Pancreas (tissue), 10 donors: ENCODE measurements around the gene DENND5B. TPM values are rescaled to one million over a fixed set of nuclear protein-coding genes. Genes with fewer than 3 reads are reported as not detected.

Experiments
- ATAC-seq, 4 donors: fragments of 200-7000 bp; cut with Tn5 transposase; one replicate each; pipeline versions ENCODE4 v1.8.0 to v1.9.1; 2020; ENCODE audit warnings: mild to moderate bottlenecking in 4 of 4, moderate library complexity in 4 of 4
- DNase-seq, 6 donors: peaks; one replicate each; pipeline ENCODE4 v3.0.0-alpha.2; 2020
- FAIRE-seq: peaks from 2 replicates; lab custom pipeline; 2012; peaks lifted over from hg19 to GRCh38; lab: Jason Lieb, UNC
- H3K27ac ChIP-seq, 4 donors: fragments of 200-600 bp; sonication (generic); 1 replicate in 3 of 4; 2 replicates in 1 of 4; pipeline versions ENCODE4 v1.5.0 to v1.8.0; 2020
- H3K27me3 ChIP-seq, 4 donors: fragments of 200-600 bp; one replicate each; pipeline ENCODE4 v1.8.0; 2021
- H3K36me3 ChIP-seq, 3 donors: fragments of 200-600 bp; sonication (generic) in 1 of 3; one replicate each; pipeline versions ENCODE4 v1.5.0 to v1.8.0; 2020 to 2021
- H3K4me1 ChIP-seq, 3 donors: fragments of 200-600 bp; one replicate each; pipeline ENCODE4 v1.8.0; 2021
- H3K4me3 ChIP-seq, 4 donors: fragments of 200-600 bp; sonication (generic) in 2 of 4; one replicate each; pipeline versions ENCODE4 v1.5.0 to v1.8.0; 2020 to 2021
- H3K9me3 ChIP-seq, 4 donors: fragments of 200-600 bp; one replicate each; pipeline ENCODE4 v1.8.0; 2021
- WGBS, 2 donors: extraction: QIAGEN DNeasy Blood & Tissue Kit; methylation state at CpG; one replicate each; pipeline ENCODE4 v1.1.7; 2013; 5-methylcytosine and 5-hydroxymethylcytosine counted together
- intact Hi-C, 3 donors: fragments of 100-400 bp; cut with DNase I; formaldehyde crosslinking; loops; one replicate each; pipeline versions ENCODE4 v1.11.1 to v1.14.2; 2022
- polyA plus RNA-seq, 2 donors: library from polyadenylated mRNA; stranded (reverse); fragments of 200-250 nt; gene quantifications; one replicate each; pipeline ENCODE4 v1.2.3, GENCODE V29; 2013
- total RNA-seq, 6 donors: library from RNA; stranded (reverse); fragmentation: NEBNext Ultra II Directional in 4 of 6; extraction: Animal tissue kit (Norgen Biotek cat#: 25700) in 4 of 6; gene quantifications; one replicate each; pipeline versions ENCODE4 v1.2.1 to v1.2.4, GENCODE V29; 2021 to 2023
- TF ChIP-seq, protein P1 (sequence below), 4 donors: fragments of 200-600 bp; sonication (generic) in 3 of 4; IDR thresholded peaks; one replicate each; pipeline versions ENCODE4 v1.5.0 to v1.8.0; 2021; ENCODE audit warnings: antibody characterized with exemption in 4 of 4
- donor health status: healthy with polysubstance abuse.
- donor health status: DM: no; HTN: no; CAD: no; lungs with moderate emphysema.
- donor health status: DM: no; HTN: no; CAD: no.
- donor health status: control.
- donor health status: control.
- donor health status: Bipolar disorder and iron deficiency.
- donor health status: DM: yes; HTN: yes; CAD: no.
- donor health status: DM: no; HTN: no; CAD: no.
- donor health status: DM: no; HTN: no; CAD: no.
- donor health status: DM: yes; HTN: yes; CAD: no.

DENND5B gene
- total and polyA plus RNA-seq, 8 donors, result 2.4 to 11.3 (median 6.9) TPM

DNA sequence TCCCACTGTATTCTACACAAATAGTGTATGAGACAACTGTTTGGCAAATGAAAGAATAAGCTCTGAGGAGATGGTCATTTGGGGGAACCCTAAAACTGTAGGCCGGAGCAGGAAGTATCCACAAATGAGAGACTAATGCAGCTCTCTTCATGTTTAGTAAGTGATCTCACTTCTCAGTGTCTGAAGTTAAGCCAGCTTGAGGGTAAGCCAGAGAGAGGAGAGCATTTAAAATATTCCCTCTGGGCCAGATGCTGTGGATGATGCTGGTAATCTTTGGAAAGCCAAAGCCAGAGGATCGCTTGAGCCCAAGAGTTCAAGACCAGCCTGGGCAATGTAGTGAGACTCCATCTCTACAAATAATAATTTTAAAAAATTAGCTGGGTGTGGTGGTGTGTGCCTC, 134.4 kb downstream of the DENND5B start:
- H3K4me1 ChIP-seq, result no peaks in the 10 kb centered on the region
- no peaks in the 10 kb centered on the region for H3K9me3 ChIP-seq
- ATAC-seq (no peak), FAIRE-seq (no peak), DNase-seq (no peak)
- TF ChIP-seq, protein P1, sequence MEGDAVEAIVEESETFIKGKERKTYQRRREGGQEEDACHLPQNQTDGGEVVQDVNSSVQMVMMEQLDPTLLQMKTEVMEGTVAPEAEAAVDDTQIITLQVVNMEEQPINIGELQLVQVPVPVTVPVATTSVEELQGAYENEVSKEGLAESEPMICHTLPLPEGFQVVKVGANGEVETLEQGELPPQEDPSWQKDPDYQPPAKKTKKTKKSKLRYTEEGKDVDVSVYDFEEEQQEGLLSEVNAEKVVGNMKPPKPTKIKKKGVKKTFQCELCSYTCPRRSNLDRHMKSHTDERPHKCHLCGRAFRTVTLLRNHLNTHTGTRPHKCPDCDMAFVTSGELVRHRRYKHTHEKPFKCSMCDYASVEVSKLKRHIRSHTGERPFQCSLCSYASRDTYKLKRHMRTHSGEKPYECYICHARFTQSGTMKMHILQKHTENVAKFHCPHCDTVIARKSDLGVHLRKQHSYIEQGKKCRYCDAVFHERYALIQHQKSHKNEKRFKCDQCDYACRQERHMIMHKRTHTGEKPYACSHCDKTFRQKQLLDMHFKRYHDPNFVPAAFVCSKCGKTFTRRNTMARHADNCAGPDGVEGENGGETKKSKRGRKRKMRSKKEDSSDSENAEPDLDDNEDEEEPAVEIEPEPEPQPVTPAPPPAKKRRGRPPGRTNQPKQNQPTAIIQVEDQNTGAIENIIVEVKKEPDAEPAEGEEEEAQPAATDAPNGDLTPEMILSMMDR (IDR thresholded peaks at IDR 0.05), result no peak
- no peaks in the 10 kb centered on the region for H3K27me3 ChIP-seq
- 96 to 97% methylated on average over 2 of the region's 2 CpGs for WGBS, 2 donors
- no peaks in the 10 kb centered on the region for H3K36me3 ChIP-seq
- H3K4me3 ChIP-seq, result no peak overlapping the region
- H3K27ac ChIP-seq, result no peak overlapping the region
- intact Hi-C loops, result no loop called here

DNA sequence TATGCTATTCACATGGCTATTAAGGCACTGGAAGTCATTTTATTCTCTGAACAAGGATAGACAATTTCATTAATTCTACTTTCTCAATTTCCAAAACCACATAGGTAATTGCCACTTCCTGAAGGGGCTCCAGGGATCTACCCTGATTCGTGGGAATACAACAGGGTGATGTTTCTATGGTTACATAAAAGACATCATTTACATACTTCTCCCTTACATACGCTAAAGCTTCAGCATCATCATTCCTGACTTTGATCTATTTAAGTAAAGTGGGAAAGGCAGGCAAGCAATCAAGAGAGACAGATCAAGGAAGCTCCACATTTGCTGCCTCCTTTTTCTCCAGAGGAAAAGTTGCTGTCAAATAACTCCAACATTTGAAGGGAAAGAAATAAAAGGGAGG, 146.2 kb downstream of the DENND5B start:
- H3K4me1 ChIP-seq, result no peaks in the 10 kb centered on the region
- DNase-seq, result no peak
- H3K9me3 ChIP-seq, result no peaks in the 10 kb centered on the region
- ATAC-seq, result no peak
- no peaks in the 10 kb centered on the region for H3K27me3 ChIP-seq
- no peak overlapping the region for H3K4me3 ChIP-seq
- H3K36me3 ChIP-seq, result no peaks in the 10 kb centered on the region
- TF ChIP-seq, protein P1 (IDR thresholded peaks at IDR 0.05), result no peak
- H3K27ac ChIP-seq, result no peak overlapping the region
- FAIRE-seq, result no peak
- 74 to 77% methylated on average over 2 of the region's 2 CpGs for WGBS, 2 donors
- intact Hi-C loops, result no loop called here

DNA sequence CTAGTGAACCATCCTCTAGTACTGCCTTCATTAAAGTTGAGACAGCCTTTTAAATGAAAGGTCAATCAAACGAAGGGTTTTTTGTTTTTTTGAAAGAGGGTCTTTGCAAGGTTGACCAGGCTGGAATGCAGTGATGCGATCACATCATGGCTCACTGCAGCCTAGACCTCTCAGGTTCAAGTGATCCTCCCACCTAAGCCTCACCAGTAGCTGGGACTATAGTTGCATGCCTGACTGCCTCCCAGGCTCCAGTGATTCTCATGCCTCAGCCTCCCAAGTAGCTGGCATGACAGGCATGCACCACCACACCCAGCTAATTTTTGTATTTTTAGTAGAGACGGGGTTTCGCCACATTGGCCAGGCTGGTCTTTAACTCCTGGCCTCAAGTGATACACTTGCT, 150.3 kb downstream of the DENND5B start:
- ATAC-seq (no peak), DNase-seq (no peak), FAIRE-seq (no peak)
- H3K9me3 ChIP-seq, result no peaks in the 10 kb centered on the region
- no peak overlapping the region for H3K4me3 ChIP-seq
- no peaks in the 10 kb centered on the region for H3K36me3 ChIP-seq
- H3K27ac ChIP-seq, result no peak overlapping the region
- TF ChIP-seq, protein P1 (IDR thresholded peaks at IDR 0.05), result no peak
- H3K4me1 ChIP-seq, result no peaks in the 10 kb centered on the region
- WGBS, 2 donors, result 90 to 95% methylated on average over 4 of the region's 4 CpGs
- intact Hi-C loops, result no loop called here
- no peaks in the 10 kb centered on the region for H3K27me3 ChIP-seq

DNA sequence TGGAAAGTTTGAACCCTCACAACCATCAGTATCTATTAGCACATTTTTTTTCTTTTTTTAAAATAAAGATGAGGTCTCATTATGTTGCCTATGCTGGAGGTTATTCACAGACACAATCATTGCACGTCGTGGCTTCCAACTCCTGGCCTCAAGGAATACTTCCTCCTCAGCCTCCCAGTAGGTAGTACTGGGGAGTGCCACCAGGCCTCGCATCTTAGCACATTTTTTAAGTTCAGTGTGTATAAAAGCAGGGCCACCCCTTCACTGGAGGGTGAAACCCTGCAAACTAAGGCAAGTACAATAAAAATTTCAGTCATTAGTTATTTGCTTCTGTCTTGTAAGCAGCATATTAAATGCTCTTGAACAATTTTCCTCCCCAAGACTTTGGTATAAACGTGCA, 150.8 kb downstream of the DENND5B start:
- Histone ChIP-seq H3K27ac (no peak overlapping the region), H3K4me1 (no peaks in the 10 kb centered on the region), H3K36me3 (no peaks in the 10 kb centered on the region), H3K9me3 (no peaks in the 10 kb centered on the region), H3K4me3 (no peak overlapping the region), H3K27me3 (no peaks in the 10 kb centered on the region)
- DNase-seq, result no peak
- intact Hi-C loops, result no loop called here
- WGBS, 2 donors, result 79 to 95% methylated on average over 4 of the region's 4 CpGs
- TF ChIP-seq, protein P1 (IDR thresholded peaks at IDR 0.05), result no peak
- ATAC-seq, result no peak
- FAIRE-seq, result no peak

DNA sequence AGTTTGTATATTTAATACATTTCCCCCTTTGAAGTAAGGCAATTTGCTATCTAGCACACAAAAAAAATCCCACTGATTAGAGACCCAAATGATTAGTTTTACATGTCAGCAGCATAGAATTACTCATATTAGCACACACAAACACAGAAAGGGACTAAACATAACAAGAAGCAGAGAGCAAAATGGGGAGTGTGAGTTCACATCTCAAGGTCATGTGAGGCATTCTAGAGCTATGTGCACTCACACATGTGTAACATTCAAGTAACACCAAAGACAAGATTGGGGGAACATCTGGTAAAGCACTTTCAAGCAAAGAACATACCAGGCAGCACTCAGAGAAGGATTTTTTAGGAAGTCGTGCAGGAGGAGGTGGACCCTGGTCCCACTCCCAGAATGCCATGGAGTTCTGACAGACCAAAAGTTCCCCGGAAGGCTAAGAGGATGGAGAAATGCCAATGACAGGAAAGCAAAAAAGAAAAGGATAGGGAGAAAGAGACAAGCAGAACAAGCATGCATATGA, 159.2 kb downstream of the DENND5B start:
- Histone ChIP-seq H3K9me3 (no peaks in the 10 kb centered on the region), H3K4me3 (no peak overlapping the region), H3K36me3 (no peaks in the 10 kb centered on the region), H3K27me3 (no peaks in the 10 kb centered on the region), H3K27ac (no peak overlapping the region), H3K4me1 (no peaks in the 10 kb centered on the region)
- FAIRE-seq, result no peak
- WGBS, 2 donors, result 75 to 76% methylated on average over 2 of the region's 2 CpGs
- intact Hi-C loops, result no loop called here
- DNase-seq, result no peak
- peak in 1 of 4 donors; percentile 16 for ATAC-seq
- TF ChIP-seq, protein P1 (IDR thresholded peaks at IDR 0.05), result no peak
